ENCODE results near the gene TAF11L9. TPM values are rescaled to one million over a fixed set of nuclear protein-coding genes. Genes with fewer than 3 reads are reported as not detected.
"Not testable (repeated sequence)": the region's sequence is repeated elsewhere in the genome, so short reads cannot be mapped to it uniquely, and the experiment has no call there.

Gene TAF11L9
- total RNA-seq (not detected), polyA plus RNA-seq (not detected)

DNA sequence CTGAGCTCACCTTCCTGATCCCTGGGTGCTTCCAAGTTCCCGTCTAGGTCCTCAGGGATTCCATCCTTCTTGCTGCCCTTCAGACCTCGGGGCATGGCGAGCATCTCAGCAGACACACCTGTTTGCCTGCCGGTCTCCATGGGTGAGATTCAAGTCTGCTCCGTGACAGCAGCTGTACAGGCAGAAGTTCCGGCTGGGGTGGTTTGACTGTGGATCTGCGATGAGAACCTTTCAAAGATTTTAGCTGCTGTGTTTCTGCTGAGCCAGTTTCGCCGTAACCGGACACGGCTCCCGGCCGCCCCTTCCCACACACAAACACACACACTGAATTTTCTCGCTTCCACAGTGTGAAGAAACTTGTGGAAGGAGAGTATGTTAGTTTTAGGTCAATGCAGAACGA, at the start of gene TAF11L9:
Gene TAF11L9 (minus strand): TSS at position 140 of the 400 bp plus-strand sequence.
- not testable (repeated sequence) for DNase-seq (ENCODE audit: extremely low spot score); H3K27ac ChIP-seq (ENCODE audit: low read depth); H3K4me1 ChIP-seq (ENCODE audit: insufficient read depth); H3K36me3 ChIP-seq (ENCODE audit: insufficient read depth); H3K4me3 ChIP-seq (ENCODE audit: low read depth, low read length)
- WGBS: 97% methylated on average over 9 of the region's 15 CpGs

DNA sequence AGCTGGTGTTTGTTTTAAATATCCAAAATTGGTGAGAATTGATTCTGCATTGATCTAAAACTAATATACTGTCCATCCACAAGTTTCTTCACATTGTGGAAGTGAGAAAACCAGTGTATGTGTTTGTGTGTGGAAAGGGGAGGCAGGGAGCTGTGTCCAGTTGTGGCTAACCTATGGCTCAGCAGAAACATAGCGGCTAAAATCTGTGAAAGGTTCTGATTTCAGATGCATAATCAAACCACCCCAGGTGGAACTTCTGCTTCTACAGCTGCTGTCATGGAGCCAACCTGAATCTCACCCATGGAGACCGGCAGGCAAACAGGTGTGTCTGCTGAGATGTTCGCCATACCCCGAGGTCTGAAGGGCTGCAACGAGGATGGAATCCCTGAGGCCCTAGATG, 40.0 kb upstream of the TAF11L9 start, which contains the start of gene TAF11L14:
Gene TAF11L14 (plus strand): TSS at position 301 of the 400 bp plus-strand sequence.
- 90% methylated on average over 5 of the region's 5 CpGs for WGBS
- no peak for DNase-seq (ENCODE audit: extremely low spot score)
- Histone ChIP-seq H3K27ac (ENCODE audit: low read depth) (no peak within 1 kb of the TSS), H3K36me3 (ENCODE audit: insufficient read depth) (no peaks in the 10 kb centered on the region), H3K4me1 (ENCODE audit: insufficient read depth) (no peaks in the 10 kb centered on the region), H3K4me3 (ENCODE audit: low read depth, low read length) (no peak within 1 kb of the TSS)

DNA sequence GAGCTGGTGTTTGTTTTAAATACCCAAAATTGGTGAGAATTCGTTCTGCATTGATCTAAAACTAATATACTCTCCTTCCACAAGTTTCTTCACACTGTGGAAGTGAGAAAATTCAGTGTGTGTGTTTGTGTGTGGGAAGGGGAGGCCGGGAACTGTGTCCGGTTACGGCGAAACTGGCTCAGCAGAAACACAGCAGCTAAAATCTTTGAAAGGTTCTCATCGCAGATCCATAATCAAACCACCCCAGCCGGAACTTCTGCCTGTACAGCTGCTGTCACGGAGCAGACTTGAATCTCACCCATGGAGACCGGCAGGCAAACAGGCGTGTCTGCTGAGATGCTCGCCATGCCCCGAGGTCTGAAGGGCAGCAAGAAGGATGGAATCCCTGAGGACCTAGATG, 37.6 kb upstream of the TAF11L9 start, which contains the start of gene TAF11L13:
Gene TAF11L13 (plus strand): TSS at position 301 of the 400 bp plus-strand sequence.
- WGBS: 75% methylated on average over 9 of the region's 12 CpGs

DNA sequence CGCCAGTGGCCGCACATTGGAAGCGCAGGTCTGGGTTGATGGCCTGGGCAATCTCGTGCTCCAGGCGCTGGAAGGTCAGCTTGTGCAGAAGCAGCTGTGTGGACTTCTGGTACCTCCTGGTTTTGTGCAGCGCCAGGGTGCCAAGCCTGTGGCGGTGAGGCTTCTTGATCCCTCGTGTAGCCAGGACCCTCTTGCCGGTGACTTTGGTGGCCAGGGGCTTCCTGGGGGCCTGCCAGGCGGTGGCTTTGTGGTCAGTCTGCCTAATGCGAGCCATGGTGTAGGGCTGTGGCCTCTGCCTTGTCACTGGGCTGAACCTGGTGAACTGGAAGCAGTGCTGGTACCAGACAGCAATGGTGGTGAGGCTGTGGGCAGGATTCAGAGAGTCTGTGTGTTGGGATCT, 31.5 kb upstream of the TAF11L9 start:
- WGBS: 92% methylated on average over 11 of the region's 11 CpGs
- Histone ChIP-seq H3K27ac (ENCODE audit: low read depth) (no peak overlapping the region), H3K36me3 (ENCODE audit: insufficient read depth) (no peaks in the 10 kb centered on the region), H3K4me1 (ENCODE audit: insufficient read depth) (no peaks in the 10 kb centered on the region), H3K4me3 (ENCODE audit: low read depth, low read length) (no peak overlapping the region)
- no peak for DNase-seq (ENCODE audit: extremely low spot score)

More for the DNA sequence above, 37.6 kb upstream of the TAF11L9 start, which contains the start of gene TAF11L13:
- not testable (repeated sequence) for H3K36me3 ChIP-seq (ENCODE audit: insufficient read depth); H3K4me3 ChIP-seq (ENCODE audit: low read depth, low read length); DNase-seq (ENCODE audit: extremely low spot score); H3K27ac ChIP-seq (ENCODE audit: low read depth); H3K4me1 ChIP-seq (ENCODE audit: insufficient read depth)

DNA sequence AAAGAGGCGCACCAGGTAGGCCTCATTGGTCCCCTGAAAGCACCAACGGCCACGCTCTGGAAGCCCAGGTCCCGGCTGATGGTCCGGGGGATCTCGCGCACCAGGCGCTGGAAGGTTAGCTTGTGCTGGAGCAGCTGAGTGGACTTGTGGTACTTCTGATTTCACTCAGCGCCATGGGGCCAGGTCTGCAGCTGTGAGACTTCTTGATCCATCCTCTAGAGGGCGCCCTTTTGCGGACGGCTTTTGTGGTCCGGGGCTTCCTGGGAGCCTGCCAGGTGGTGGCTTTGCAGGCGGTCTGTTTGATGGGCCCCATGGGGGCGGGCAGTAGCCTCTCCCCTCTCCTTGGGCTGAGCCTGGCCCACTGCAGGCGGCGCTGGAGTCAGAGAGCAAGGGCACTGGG, 26.4 kb upstream of the TAF11L9 start:
- no peaks in the 10 kb centered on the region for H3K4me1 ChIP-seq (ENCODE audit: insufficient read depth)
- H3K27ac ChIP-seq (ENCODE audit: low read depth): no peak overlapping the region
- WGBS: 88% methylated on average over 17 of the region's 17 CpGs
- no peaks in the 10 kb centered on the region for H3K36me3 ChIP-seq (ENCODE audit: insufficient read depth)
- H3K4me3 ChIP-seq (ENCODE audit: low read depth, low read length): no peak overlapping the region
- no peak for DNase-seq (ENCODE audit: extremely low spot score)

DNA sequence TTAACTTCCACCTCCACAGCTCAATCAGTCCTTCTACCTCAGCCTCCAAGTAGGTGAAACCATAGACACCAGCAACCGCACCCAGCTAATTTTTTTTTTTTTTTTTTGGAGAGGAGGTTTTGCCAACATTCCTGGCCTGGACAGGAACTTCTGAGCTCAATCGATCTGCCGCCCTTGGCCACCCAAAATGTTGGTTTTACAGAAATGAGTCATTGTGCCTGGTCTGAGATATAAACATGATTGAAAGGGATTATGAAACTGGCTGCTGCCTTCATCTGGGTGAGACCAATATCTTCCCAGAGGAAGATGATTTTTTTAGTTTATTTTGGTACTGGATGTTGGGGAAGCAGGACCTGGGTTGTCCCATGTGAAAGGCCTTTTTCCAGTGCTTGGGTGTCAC, 25.2 kb upstream of the TAF11L9 start:
- Histone ChIP-seq H3K27ac (ENCODE audit: low read depth) (no peak overlapping the region), H3K36me3 (ENCODE audit: insufficient read depth) (no peaks in the 10 kb centered on the region), H3K4me1 (ENCODE audit: insufficient read depth) (no peaks in the 10 kb centered on the region), H3K4me3 (ENCODE audit: low read depth, low read length) (no peak overlapping the region)
- 80% methylated on average over 3 of the region's 3 CpGs for WGBS
- no peak for DNase-seq (ENCODE audit: extremely low spot score)

DNA sequence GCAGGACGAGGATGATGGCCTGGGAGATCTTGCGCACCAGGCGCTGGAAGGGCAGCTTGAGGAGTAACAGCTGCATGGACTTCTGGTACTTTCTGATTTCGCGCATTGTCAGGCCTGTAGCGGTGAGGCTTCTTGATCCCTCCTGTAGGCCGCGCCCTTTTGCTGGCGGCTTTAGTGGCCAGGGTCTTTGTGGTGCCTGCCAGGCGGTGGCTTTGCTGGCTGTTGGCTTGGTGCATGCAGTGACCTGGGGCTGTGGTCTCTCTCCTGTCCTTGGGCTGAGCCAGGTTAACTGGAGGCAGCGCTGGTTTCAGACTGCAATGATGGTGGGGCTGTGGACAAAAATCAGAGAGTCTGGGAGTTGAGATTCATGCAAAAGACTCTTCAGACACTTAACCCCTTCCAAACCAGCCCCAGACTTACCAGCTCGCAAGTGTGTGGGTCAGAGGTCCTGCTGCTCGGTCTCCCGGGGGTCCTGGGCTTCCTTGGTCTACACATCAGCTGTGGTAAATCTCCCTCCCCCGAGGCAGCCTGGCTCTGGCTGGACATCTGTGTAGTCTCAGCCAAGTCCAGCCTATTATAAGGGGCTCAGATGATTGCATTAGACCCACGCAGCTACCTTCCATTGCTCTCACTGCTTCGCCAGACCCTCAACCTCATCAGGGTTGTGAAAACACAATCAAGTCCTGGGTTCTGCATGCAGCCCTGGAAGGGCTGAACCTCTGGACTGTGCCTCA, 20.8 kb upstream of the TAF11L9 start:
- Histone ChIP-seq H3K27ac (ENCODE audit: low read depth) (no peak overlapping the region), H3K36me3 (ENCODE audit: insufficient read depth) (no peaks in the 10 kb centered on the region), H3K4me3 (ENCODE audit: low read depth, low read length) (no peak overlapping the region), H3K4me1 (ENCODE audit: insufficient read depth) (no peaks in the 10 kb centered on the region)
- DNase-seq (ENCODE audit: extremely low spot score): no peak
- 90% methylated on average over 17 of the region's 17 CpGs for WGBS

DNA sequence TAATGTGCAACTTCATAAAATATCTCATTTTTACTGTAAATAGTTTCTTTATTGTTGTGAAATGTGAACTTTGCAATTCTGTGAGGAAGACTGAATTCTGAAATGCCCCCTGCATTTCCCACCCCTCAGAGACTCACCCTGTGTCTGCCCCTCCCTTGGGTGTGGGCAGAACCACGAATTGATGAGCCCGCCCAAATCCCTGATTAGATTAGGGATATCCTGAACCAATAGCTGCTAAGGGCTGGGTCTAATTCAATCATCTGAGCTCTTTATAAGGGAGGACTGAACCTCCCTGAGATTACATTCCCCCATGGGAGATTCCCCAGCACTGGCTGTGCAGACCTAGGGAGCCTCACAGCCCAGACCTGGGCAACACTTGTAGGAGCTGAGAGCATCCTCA, 15.9 kb upstream of the TAF11L9 start, which contains the start of gene TAF11L12:
Gene TAF11L12 (plus strand): TSS at position 301 of the 400 bp plus-strand sequence.
- not testable (repeated sequence) for H3K27ac ChIP-seq (ENCODE audit: low read depth); H3K4me1 ChIP-seq (ENCODE audit: insufficient read depth); DNase-seq (ENCODE audit: extremely low spot score); H3K36me3 ChIP-seq (ENCODE audit: insufficient read depth); H3K4me3 ChIP-seq (ENCODE audit: low read depth, low read length)
- 64% methylated on average over 2 of the region's 2 CpGs for WGBS

DNA sequence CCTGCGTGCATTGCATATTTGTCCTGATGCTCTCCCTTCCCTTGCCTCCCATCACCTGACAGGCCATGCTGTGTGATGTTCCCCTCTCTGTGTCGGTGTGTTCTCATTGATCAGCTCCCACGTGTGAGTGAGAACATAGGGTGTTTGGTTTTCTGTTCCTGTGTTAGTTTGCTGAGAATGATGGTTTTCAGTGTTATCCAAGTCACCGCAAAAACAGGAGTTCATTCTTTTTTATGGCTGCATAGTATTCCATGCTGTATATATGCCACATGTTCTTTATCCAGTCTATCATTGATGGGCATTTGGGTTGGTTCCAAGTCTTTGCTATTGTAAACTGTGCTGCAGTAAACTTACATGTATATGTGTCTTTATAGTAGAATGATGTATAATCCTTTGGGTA, 13.3 kb upstream of the TAF11L9 start:
- H3K27ac ChIP-seq (ENCODE audit: low read depth); H3K4me1 ChIP-seq (ENCODE audit: insufficient read depth); DNase-seq (ENCODE audit: extremely low spot score); H3K4me3 ChIP-seq (ENCODE audit: low read depth, low read length); H3K36me3 ChIP-seq (ENCODE audit: insufficient read depth): not testable (repeated sequence)
- 93% methylated on average over 4 of the region's 4 CpGs for WGBS

DNA sequence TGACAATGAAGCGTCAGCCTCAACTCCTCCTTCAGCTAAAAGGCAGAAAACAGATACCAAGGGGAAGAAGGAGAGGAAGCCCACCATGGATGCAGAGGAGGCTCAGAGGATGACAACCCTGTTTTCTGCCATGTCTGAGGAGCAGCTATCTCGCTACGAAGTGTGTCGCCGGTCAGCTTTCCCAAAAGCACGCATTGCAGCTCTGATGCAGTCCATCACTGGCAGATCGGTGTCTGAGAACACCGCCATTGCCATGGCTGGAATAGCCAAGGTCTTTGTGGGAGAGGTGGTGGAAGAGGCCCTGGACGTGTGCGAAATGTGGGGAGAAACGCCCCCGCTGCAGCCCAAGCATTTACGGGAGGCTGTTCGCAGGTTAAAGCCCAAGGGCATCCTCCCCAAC, 10.8 kb upstream of the TAF11L9 start:
- Histone ChIP-seq H3K27ac (ENCODE audit: low read depth) (no peak overlapping the region), H3K4me1 (ENCODE audit: insufficient read depth) (no peaks in the 10 kb centered on the region), H3K4me3 (ENCODE audit: low read depth, low read length) (no peak overlapping the region), H3K36me3 (ENCODE audit: insufficient read depth) (no peaks in the 10 kb centered on the region)
- no peak for DNase-seq (ENCODE audit: extremely low spot score)
- 92% methylated on average over 14 of the region's 14 CpGs for WGBS

DNA sequence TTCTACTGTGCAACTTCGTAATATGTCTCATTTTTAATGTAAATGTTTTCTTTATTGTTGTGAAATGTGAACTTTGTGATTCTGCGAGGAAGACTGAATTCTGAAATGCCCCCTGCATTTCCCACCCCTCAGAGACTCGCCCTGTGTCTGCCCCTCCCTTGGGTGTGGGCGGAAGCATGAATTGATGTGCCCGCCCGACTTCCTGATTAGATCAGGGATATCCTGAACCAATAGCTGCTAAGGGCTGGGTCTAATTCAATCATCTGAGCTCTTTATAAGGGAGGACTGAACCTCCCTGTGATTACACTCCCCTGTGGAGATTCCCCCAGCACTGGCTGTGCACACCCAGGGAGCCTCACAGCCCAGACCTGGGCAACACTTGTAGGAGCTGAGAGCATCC, 9.7 kb upstream of the TAF11L9 start, which contains the start of gene TAF11L11:
Gene TAF11L11 (plus strand): TSS at position 304 of the 400 bp plus-strand sequence.
- not testable (repeated sequence) for H3K4me3 ChIP-seq (ENCODE audit: low read depth, low read length); DNase-seq (ENCODE audit: extremely low spot score); H3K27ac ChIP-seq (ENCODE audit: low read depth); H3K36me3 ChIP-seq (ENCODE audit: insufficient read depth); H3K4me1 ChIP-seq (ENCODE audit: insufficient read depth)
- 73% methylated on average over 6 of the region's 6 CpGs for WGBS

DNA sequence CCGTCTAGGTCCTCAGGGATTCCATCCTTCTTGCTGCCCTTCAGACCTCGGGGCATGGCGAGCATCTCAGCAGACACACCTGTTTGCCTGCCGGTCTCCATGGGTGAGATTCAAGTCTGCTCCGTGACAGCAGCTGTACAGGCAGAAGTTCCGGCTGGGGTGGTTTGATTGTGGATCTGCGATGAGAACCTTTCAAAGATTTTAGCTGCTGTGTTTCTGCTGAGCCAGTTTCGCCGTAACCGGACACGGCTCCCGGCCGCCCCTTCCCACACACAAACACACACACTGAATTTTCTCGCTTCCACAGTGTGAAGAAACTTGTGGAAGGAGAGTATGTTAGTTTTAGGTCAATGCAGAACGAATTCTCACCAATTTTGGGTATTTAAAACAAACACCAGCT, 3.5 kb upstream of the TAF11L9 start, which contains the start of gene TAF11L10:
Gene TAF11L10 (minus strand): TSS at position 101 of the 400 bp plus-strand sequence.
- not testable (repeated sequence) for H3K4me3 ChIP-seq (ENCODE audit: low read depth, low read length); DNase-seq (ENCODE audit: extremely low spot score); H3K4me1 ChIP-seq (ENCODE audit: insufficient read depth); H3K36me3 ChIP-seq (ENCODE audit: insufficient read depth); H3K27ac ChIP-seq (ENCODE audit: low read depth)
- no CpG with 5 or more reads among the region's 15 CpGs for WGBS

DNA sequence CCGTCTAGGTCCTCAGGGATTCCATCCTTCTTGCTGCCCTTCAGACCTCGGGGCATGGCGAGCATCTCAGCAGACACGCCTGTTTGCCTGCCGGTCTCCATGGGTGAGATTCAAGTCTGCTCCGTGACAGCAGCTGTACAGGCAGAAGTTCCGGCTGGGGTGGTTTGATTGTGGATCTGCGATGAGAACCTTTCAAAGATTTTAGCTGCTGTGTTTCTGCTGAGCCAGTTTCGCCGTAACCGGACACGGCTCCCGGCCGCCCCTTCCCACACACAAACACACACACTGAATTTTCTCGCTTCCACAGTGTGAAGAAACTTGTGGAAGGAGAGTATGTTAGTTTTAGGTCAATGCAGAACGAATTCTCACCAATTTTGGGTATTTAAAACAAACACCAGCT, 3.3 kb downstream of the TAF11L9 start, which contains the start of gene TAF11L8:
Gene TAF11L8 (minus strand): TSS at position 101 of the 400 bp plus-strand sequence.
- not testable (repeated sequence) for H3K4me3 ChIP-seq (ENCODE audit: low read depth, low read length); DNase-seq (ENCODE audit: extremely low spot score); H3K27ac ChIP-seq (ENCODE audit: low read depth); H3K36me3 ChIP-seq (ENCODE audit: insufficient read depth); H3K4me1 ChIP-seq (ENCODE audit: insufficient read depth)
- no CpG with 5 or more reads among the region's 16 CpGs for WGBS

DNA sequence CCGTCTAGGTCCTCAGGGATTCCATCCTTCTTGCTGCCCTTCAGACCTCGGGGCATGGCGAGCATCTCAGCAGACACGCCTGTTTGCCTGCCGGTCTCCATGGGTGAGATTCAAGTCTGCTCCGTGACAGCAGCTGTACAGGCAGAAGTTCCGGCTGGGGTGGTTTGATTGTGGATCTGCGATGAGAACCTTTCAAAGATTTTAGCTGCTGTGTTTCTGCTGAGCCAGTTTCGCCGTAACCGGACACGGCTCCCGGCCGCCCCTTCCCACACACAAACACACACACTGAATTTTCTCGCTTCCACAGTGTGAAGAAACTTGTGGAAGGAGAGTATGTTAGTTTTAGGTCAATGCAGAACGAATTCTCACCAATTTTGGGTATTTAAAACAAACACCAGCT, 8.5 kb downstream of the TAF11L9 start, which contains the start of gene TAF11L7:
Gene TAF11L7 (minus strand): TSS at position 101 of the 400 bp plus-strand sequence.
- H3K36me3 ChIP-seq (ENCODE audit: insufficient read depth); H3K27ac ChIP-seq (ENCODE audit: low read depth); DNase-seq (ENCODE audit: extremely low spot score); H3K4me1 ChIP-seq (ENCODE audit: insufficient read depth); H3K4me3 ChIP-seq (ENCODE audit: low read depth, low read length): not testable (repeated sequence)
- WGBS: no CpG with 5 or more reads among the region's 16 CpGs

Measured in urinary bladder (tissue), 4 donors.